ENCODE measurements around the gene AP1M2.
"Not testable (repeated sequence)": the region's sequence is repeated elsewhere in the genome, so short reads cannot be mapped to it uniquely, and the experiment has no call there.

Gene AP1M2

GRCh38 chr19:10537668-10538067 lies 49.4 kb downstream of the AP1M2 start:
- H3K9me3 ChIP-seq (ENCODE audit: control insufficient read depth, low read length), result no peaks in the 10 kb centered on the region
- no peak overlapping the region for H3K27ac ChIP-seq (ENCODE audit: low read depth, low read length, severe bottlenecking)
- no peaks in the 10 kb centered on the region for H3K4me1 ChIP-seq (ENCODE audit: control insufficient read depth, insufficient read depth, low read length, poor library complexity, severe bottlenecking)
- H3K36me3 ChIP-seq (ENCODE audit: control insufficient read depth, insufficient read depth, low read length), result no peaks in the 10 kb centered on the region
- H3K4me3 ChIP-seq (ENCODE audit: extremely low read depth, insufficient read depth, low read length, poor library complexity, severe bottlenecking), result no peak overlapping the region
- WGBS, 2 experiments (ENCODE audit: insufficient coverage in 2 of 2), result 82% methylated on average over 6 to 9 of the region's 11 CpGs

GRCh38 chr19:10535613-10536012 lies 51.5 kb downstream of the AP1M2 start:
- 86 to 94% methylated on average over 5 to 6 of the region's 6 CpGs for WGBS, 2 experiments (ENCODE audit: insufficient coverage in 2 of 2)
- no peaks in the 10 kb centered on the region for H3K4me1 ChIP-seq (ENCODE audit: control insufficient read depth, insufficient read depth, low read length, poor library complexity, severe bottlenecking)
- no peaks in the 10 kb centered on the region for H3K9me3 ChIP-seq (ENCODE audit: control insufficient read depth, low read length)
- H3K27ac ChIP-seq (ENCODE audit: low read depth, low read length, severe bottlenecking), result no peak overlapping the region
- no peaks in the 10 kb centered on the region for H3K36me3 ChIP-seq (ENCODE audit: control insufficient read depth, insufficient read depth, low read length)
- no peak overlapping the region for H3K4me3 ChIP-seq (ENCODE audit: extremely low read depth, insufficient read depth, low read length, poor library complexity, severe bottlenecking)

GRCh38 chr19:10533646-10534386 lies 53.3 kb downstream of the AP1M2 start:
- no peak overlapping the region for H3K27ac ChIP-seq (ENCODE audit: low read depth, low read length, severe bottlenecking)
- 84 to 89% methylated on average over 8 of the region's 10 CpGs for WGBS, 2 experiments (ENCODE audit: insufficient coverage in 2 of 2)
- no peaks in the 10 kb centered on the region for H3K36me3 ChIP-seq (ENCODE audit: control insufficient read depth, insufficient read depth, low read length)
- H3K9me3 ChIP-seq (ENCODE audit: control insufficient read depth, low read length), result no peaks in the 10 kb centered on the region
- H3K4me1 ChIP-seq (ENCODE audit: control insufficient read depth, insufficient read depth, low read length, poor library complexity, severe bottlenecking), result no peaks in the 10 kb centered on the region
- H3K4me3 ChIP-seq (ENCODE audit: extremely low read depth, insufficient read depth, low read length, poor library complexity, severe bottlenecking), result no peak overlapping the region

- no peaks in the 10 kb centered on the region for H3K9me3 ChIP-seq (ENCODE audit: control insufficient read depth, low read length)
- no peaks in the 10 kb centered on the region for H3K4me1 ChIP-seq (ENCODE audit: control insufficient read depth, insufficient read depth, low read length, poor library complexity, severe bottlenecking)
- WGBS, 2 experiments (ENCODE audit: insufficient coverage in 2 of 2), result 100% methylated on average over 1 of the region's 1 CpG; no CpG with 5 or more reads in 1 of the 2 experiments
- H3K36me3 ChIP-seq (ENCODE audit: control insufficient read depth, insufficient read depth, low read length), result no peaks in the 10 kb centered on the region
- no peak overlapping the region for H3K4me3 ChIP-seq (ENCODE audit: extremely low read depth, insufficient read depth, low read length, poor library complexity, severe bottlenecking)
- no peak overlapping the region for H3K27ac ChIP-seq (ENCODE audit: low read depth, low read length, severe bottlenecking)
Observed at GRCh38 chr19:10532457-10532856, 54.7 kb downstream of the AP1M2 start.

- not testable (repeated sequence) for H3K9me3 ChIP-seq (ENCODE audit: control insufficient read depth, low read length); H3K36me3 ChIP-seq (ENCODE audit: control insufficient read depth, insufficient read depth, low read length); H3K4me3 ChIP-seq (ENCODE audit: extremely low read depth, insufficient read depth, low read length, poor library complexity, severe bottlenecking); H3K4me1 ChIP-seq (ENCODE audit: control insufficient read depth, insufficient read depth, low read length, poor library complexity, severe bottlenecking); H3K27ac ChIP-seq (ENCODE audit: low read depth, low read length, severe bottlenecking)
- WGBS, 2 experiments (ENCODE audit: insufficient coverage in 2 of 2), result 80 to 86% methylated on average over 3 to 5 of the region's 8 CpGs
Observed at GRCh38 chr19:10526887-10527286, 60.2 kb downstream of the AP1M2 start.

GRCh38 chr19:10525636-10526035 lies 61.5 kb downstream of the AP1M2 start:
- WGBS, 2 experiments (ENCODE audit: insufficient coverage in 2 of 2), result 91 to 96% methylated on average over 6 of the region's 7 CpGs
- Histone ChIP-seq H3K27ac (ENCODE audit: low read depth, low read length, severe bottlenecking) (no peak overlapping the region), H3K4me1 (ENCODE audit: control insufficient read depth, insufficient read depth, low read length, poor library complexity, severe bottlenecking) (no peaks in the 10 kb centered on the region), H3K36me3 (ENCODE audit: control insufficient read depth, insufficient read depth, low read length) (no peaks in the 10 kb centered on the region), H3K4me3 (ENCODE audit: extremely low read depth, insufficient read depth, low read length, poor library complexity, severe bottlenecking) (no peak overlapping the region), H3K9me3 (ENCODE audit: control insufficient read depth, low read length) (no peaks in the 10 kb centered on the region)

GRCh38 chr19:10523135-10523636 lies 63.9 kb downstream of the AP1M2 start:
- 71 to 93% methylated on average over 1 of the region's 3 CpGs for whole genome bisulfite sequencing, 2 experiments (ENCODE audit: insufficient coverage in 2 of 2)
- H3K4me3 ChIP-seq (ENCODE audit: extremely low read depth, insufficient read depth, low read length, poor library complexity, severe bottlenecking), result no peak overlapping the region
- H3K36me3 ChIP-seq (ENCODE audit: control insufficient read depth, insufficient read depth, low read length), result no peaks in the 10 kb centered on the region
- no peaks in the 10 kb centered on the region for H3K4me1 ChIP-seq (ENCODE audit: control insufficient read depth, insufficient read depth, low read length, poor library complexity, severe bottlenecking)
- no peaks in the 10 kb centered on the region for H3K9me3 ChIP-seq (ENCODE audit: control insufficient read depth, low read length)
- no peak overlapping the region for H3K27ac ChIP-seq (ENCODE audit: low read depth, low read length, severe bottlenecking)

Data from mesodermal cell (in vitro differentiated cells).